ENCODE data around the gene DIO2. TPM values are rescaled to one million over a fixed set of nuclear protein-coding genes. Genes with fewer than 3 reads are reported as not detected.

Gene DIO2
- total RNA-seq: 2.2 and 2.7 TPM in 2 replicates

DNA sequence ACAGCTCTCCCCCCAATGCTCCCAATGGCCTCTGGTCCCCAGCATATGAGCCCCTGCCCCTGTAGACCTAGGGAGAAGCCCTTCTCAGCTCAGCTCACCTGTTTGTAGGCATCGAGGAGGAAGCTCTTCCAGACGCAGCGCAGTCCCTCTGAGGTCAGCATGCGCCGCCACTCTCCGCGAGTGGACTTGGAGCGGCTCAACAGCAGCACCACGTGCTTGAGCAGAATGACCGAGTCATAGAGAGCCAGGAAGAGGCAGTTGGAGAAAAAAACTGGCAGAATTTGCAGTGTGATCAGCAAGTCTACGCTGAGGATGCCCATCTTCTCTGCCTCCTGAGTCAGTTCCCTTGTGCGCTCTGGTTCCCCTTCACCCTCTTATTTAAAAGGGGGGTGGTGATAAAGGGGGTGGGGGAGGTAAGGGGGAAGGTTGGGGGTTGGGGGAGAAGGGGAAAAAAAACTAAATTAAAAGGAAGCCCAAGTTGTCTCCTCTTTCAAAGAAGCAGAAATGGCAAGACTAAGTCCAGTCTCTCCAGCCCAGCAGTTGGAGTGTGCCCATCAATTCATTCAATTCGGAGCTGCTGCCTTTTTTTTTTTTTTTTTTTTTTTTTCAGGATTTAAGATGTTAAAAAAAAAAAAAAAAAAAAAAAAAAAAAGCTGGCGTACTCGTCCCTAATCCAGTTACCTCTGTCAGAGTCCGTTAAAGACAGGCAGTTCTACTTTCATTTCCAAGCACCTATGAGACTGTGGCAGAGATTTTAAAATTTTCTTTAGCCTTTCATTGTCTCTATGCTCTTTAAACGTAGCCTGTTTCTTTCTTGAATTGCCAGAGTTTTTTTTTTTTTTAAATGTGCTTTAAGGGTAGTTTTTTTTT is at the start of gene DIO2:
Gene DIO2 (minus strand): TSS at position 352 of the 870 bp plus-strand sequence. CDS start 32 bp downstream, at position 320.

